Measurements from ENCODE around the gene KLHL29. TPM values are rescaled to one million over a fixed set of nuclear protein-coding genes. Genes with fewer than 3 reads are reported as not detected.

KLHL29 gene
- polyA plus RNA-seq, 1 of the 3 experiments (the other 2 are of a cell fraction), result 4.6 TPM

DNA sequence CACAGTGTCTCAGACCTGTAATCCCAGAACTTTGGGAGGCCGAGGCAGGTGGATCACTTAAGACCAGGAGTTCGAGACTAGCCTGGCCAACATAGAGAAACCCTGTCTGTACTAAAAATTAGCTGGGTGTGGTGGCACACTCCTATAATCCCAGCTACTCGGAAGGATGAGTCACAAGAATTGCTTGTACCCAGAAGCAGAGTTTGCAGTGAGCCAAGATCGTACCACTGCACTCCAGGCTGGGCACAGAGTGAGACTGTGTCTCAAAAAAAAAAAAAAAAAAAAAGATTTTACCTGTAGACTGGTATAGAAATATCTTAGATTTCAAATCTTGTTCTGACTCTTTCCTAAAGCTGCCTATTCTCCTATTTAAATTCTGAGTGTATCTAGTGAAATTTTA is 7.2 kb upstream of the KLHL29 start:
- TF ChIP-seq GATA2 (CRISPR knock-in tag; IDR thresholded peaks at IDR 0.05) (no peak), JUND (IDR thresholded peaks at IDR 0.05) (no peak), TCF12 (IDR thresholded peaks at IDR 0.05) (no peak), ELF1 (IDR thresholded peaks at IDR 0.05) (no peak), POLR2AphosphoS5 (IDR thresholded peaks at IDR 0.05; ENCODE audit: low read depth, low read length) (no peak), TEAD4 (IDR thresholded peaks at IDR 0.05; ENCODE audit: borderline replicate concordance, insufficient read depth) (no peak), RFX5 (IDR thresholded peaks at IDR 0.05; ENCODE audit: low read length) (no peak), NFIC (IDR thresholded peaks at IDR 0.05; ENCODE audit: borderline replicate concordance) (no peak), MXI1 (IDR thresholded peaks at IDR 0.05; ENCODE audit: low read depth, low read length) (no peak)
- TF ChIP-seq, protein P1, sequence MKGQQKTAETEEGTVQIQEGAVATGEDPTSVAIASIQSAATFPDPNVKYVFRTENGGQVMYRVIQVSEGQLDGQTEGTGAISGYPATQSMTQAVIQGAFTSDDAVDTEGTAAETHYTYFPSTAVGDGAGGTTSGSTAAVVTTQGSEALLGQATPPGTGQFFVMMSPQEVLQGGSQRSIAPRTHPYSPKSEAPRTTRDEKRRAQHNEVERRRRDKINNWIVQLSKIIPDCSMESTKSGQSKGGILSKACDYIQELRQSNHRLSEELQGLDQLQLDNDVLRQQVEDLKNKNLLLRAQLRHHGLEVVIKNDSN (IDR thresholded peaks at IDR 0.05; ENCODE audit: borderline replicate concordance, low read depth), result no peak
- TF ChIP-seq, protein P2, sequence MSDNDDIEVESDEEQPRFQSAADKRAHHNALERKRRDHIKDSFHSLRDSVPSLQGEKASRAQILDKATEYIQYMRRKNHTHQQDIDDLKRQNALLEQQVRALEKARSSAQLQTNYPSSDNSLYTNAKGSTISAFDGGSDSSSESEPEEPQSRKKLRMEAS (IDR thresholded peaks at IDR 0.05; ENCODE audit: low read depth), result no peak
- H3K27ac ChIP-seq (ENCODE audit: low read depth in 2 of 2, low read length in 1 of 2), result no peak overlapping the region
- H3K4me2 ChIP-seq, result no peak overlapping the region
- 55% methylated on average over 4 of the region's 4 CpGs for WGBS (ENCODE audit: low lambda C conversion rate)
- no peaks in the 10 kb centered on the region for H3K36me3 ChIP-seq (replicated peaks in 1 of 2; ENCODE audit: control insufficient read depth in 1 of 2, insufficient read depth in 2 of 2, low read length in 1 of 2)
- no peak overlapping the region for H3K9ac ChIP-seq
- no peaks in the 10 kb centered on the region for H3K9me2 ChIP-seq
- ChIA-PET CTCF (no interaction called here), POLR2A (no interaction called here)
- no peaks in the 10 kb centered on the region for H3K27me3 ChIP-seq (ENCODE audit: insufficient read depth)
- no peaks in the 10 kb centered on the region for H3K79me2 ChIP-seq (ENCODE audit: insufficient read depth)
- no peak overlapping the region for H3K4me3 ChIP-seq (ENCODE audit: low read depth in 2 of 2, low read length in 1 of 2)
- H3K9me3 ChIP-seq, result no peaks in the 10 kb centered on the region
- no peaks in the 10 kb centered on the region for H4K20me1 ChIP-seq (ENCODE audit: insufficient read depth)
- no peaks in the 10 kb centered on the region for H3F3A ChIP-seq (replicated peaks; ENCODE audit: insufficient read depth)
- no peak overlapping the region for H2AFZ ChIP-seq (ENCODE audit: low read depth)
- H3K4me1 ChIP-seq (ENCODE audit: control insufficient read depth in 1 of 2, insufficient read depth in 2 of 2, low read depth in 1 of 2, low read length in 1 of 2), result peaks cover 7 to 9% of the 10 kb centered on the region in 2 experiments; a peak in 2 of 4 replicates
- no peak for DNase-seq

DNA sequence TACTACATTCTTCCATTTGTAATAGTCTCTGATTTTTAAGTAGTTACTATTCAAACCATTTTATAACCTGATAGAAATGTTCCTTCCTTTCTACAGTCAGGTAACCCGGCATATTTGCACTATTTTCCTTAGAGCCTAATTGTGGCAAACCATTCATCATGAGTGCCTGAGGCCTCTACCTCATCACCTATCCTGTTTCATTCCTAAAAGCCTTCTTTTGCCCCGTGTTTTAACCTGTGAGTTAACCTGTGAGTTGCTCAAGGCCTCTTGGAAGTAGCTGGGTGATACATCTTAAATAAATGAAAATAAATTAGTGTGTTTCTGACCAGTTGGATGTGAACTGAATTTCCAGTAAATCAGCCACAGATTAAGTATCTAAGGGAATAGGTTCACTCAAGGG is 6.5 kb upstream of the KLHL29 start:
- DNase-seq, result no peak
- TF ChIP-seq RAD21 (IDR thresholded peaks at IDR 0.05; ENCODE audit: low read length) (no peak), GABPA (IDR thresholded peaks at IDR 0.05; ENCODE audit: low read depth) (no peak), SIN3A (IDR thresholded peaks at IDR 0.05; ENCODE audit: borderline replicate concordance, low read depth, low read length) (no peak), EZH2phosphoT487 (IDR thresholded peaks at IDR 0.05; ENCODE audit: borderline replicate concordance, low read depth) (no peak), MEF2A (IDR thresholded peaks at IDR 0.05; ENCODE audit: borderline replicate concordance, low read depth) (no peak), TCF12 (IDR thresholded peaks at IDR 0.05) (no peak), POLR2AphosphoS5 (IDR thresholded peaks at IDR 0.05; ENCODE audit: low read depth, low read length) (no peak), NRF1 (IDR thresholded peaks at IDR 0.05; ENCODE audit: low read depth, low read length) (no peak), RXRA (IDR thresholded peaks at IDR 0.05; ENCODE audit: borderline replicate concordance, low read depth) (no peak), FOXJ3 (CRISPR knock-in tag; IDR thresholded peaks at IDR 0.05) (no peak), ELF1 (IDR thresholded peaks at IDR 0.05) (no peak), FOSL2 (IDR thresholded peaks at IDR 0.05; ENCODE audit: borderline replicate concordance, low read depth) (no peak)
- TF ChIP-seq, protein P3, sequence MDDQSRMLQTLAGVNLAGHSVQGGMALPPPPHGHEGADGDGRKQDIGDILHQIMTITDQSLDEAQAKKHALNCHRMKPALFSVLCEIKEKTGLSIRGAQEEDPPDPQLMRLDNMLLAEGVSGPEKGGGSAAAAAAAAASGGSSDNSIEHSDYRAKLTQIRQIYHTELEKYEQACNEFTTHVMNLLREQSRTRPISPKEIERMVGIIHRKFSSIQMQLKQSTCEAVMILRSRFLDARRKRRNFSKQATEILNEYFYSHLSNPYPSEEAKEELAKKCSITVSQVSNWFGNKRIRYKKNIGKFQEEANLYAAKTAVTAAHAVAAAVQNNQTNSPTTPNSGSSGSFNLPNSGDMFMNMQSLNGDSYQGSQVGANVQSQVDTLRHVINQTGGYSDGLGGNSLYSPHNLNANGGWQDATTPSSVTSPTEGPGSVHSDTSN (IDR thresholded peaks at IDR 0.05), result no peak
- TF ChIP-seq, protein P2 (IDR thresholded peaks at IDR 0.05; ENCODE audit: low read depth), result no peak
- TF ChIP-seq, protein P4, sequence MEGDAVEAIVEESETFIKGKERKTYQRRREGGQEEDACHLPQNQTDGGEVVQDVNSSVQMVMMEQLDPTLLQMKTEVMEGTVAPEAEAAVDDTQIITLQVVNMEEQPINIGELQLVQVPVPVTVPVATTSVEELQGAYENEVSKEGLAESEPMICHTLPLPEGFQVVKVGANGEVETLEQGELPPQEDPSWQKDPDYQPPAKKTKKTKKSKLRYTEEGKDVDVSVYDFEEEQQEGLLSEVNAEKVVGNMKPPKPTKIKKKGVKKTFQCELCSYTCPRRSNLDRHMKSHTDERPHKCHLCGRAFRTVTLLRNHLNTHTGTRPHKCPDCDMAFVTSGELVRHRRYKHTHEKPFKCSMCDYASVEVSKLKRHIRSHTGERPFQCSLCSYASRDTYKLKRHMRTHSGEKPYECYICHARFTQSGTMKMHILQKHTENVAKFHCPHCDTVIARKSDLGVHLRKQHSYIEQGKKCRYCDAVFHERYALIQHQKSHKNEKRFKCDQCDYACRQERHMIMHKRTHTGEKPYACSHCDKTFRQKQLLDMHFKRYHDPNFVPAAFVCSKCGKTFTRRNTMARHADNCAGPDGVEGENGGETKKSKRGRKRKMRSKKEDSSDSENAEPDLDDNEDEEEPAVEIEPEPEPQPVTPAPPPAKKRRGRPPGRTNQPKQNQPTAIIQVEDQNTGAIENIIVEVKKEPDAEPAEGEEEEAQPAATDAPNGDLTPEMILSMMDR (IDR thresholded peaks at IDR 0.05), result no peak
- TF ChIP-seq, protein P5, sequence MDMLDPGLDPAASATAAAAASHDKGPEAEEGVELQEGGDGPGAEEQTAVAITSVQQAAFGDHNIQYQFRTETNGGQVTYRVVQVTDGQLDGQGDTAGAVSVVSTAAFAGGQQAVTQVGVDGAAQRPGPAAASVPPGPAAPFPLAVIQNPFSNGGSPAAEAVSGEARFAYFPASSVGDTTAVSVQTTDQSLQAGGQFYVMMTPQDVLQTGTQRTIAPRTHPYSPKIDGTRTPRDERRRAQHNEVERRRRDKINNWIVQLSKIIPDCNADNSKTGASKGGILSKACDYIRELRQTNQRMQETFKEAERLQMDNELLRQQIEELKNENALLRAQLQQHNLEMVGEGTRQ (IDR thresholded peaks at IDR 0.05; ENCODE audit: borderline replicate concordance, low read depth, low read length), result no peak
- H4K20me1 ChIP-seq (ENCODE audit: insufficient read depth), result no peaks in the 10 kb centered on the region
- WGBS (ENCODE audit: low lambda C conversion rate), result 67% methylated on average over 2 of the region's 2 CpGs
- no peaks in the 10 kb centered on the region for H3K79me2 ChIP-seq (ENCODE audit: insufficient read depth)
- H3K9ac ChIP-seq, result no peak overlapping the region
- POLR2A ChIA-PET, result no interaction called here
- no peak overlapping the region for H3K4me2 ChIP-seq
- H3K9me3 ChIP-seq, result no peaks in the 10 kb centered on the region
- H3K4me1 ChIP-seq (ENCODE audit: control insufficient read depth in 1 of 2, insufficient read depth in 2 of 2, low read depth in 1 of 2, low read length in 1 of 2), result peaks cover 7 to 9% of the 10 kb centered on the region in 2 experiments; a peak in 2 of 4 replicates
- CTCF ChIA-PET, result no interaction called here
- no peaks in the 10 kb centered on the region for H3K9me2 ChIP-seq
- no peaks in the 10 kb centered on the region for H3K36me3 ChIP-seq (replicated peaks in 1 of 2; ENCODE audit: control insufficient read depth in 1 of 2, insufficient read depth in 2 of 2, low read length in 1 of 2)
- H3F3A ChIP-seq (replicated peaks; ENCODE audit: insufficient read depth), result no peaks in the 10 kb centered on the region
- no peaks in the 10 kb centered on the region for H3K27me3 ChIP-seq (ENCODE audit: insufficient read depth)
- no peak overlapping the region for H3K4me3 ChIP-seq (ENCODE audit: low read depth in 2 of 2, low read length in 1 of 2)
- no peak overlapping the region for H2AFZ ChIP-seq (ENCODE audit: low read depth)
- H3K27ac ChIP-seq (ENCODE audit: low read depth in 2 of 2, low read length in 1 of 2), result no peak overlapping the region

Measured in SK-N-SH (cell line).